Measurements from ENCODE around the gene ADGRA1.

Gene ADGRA1

GRCh38 chr10:133180965-133181639 lies 93.4 kb downstream of the ADGRA1 start:
- DNase-seq (ENCODE audit: low read depth), result no peak
